Stimulated activated naive CD4-positive, alpha-beta T cell treated with Interleukin-2 at 50 U/mL for 16 hours (primary cell): Measurements from ENCODE around the gene GABRB1.
"Not testable (repeated sequence)": the region's sequence is repeated elsewhere in the genome, so short reads cannot be mapped to it uniquely, and the experiment has no call there.

Experiments
- DNase-seq: peaks from one replicate; lab custom pipeline; 2025; lab: John Stamatoyannopoulos, UW

Gene GABRB1

DNA sequence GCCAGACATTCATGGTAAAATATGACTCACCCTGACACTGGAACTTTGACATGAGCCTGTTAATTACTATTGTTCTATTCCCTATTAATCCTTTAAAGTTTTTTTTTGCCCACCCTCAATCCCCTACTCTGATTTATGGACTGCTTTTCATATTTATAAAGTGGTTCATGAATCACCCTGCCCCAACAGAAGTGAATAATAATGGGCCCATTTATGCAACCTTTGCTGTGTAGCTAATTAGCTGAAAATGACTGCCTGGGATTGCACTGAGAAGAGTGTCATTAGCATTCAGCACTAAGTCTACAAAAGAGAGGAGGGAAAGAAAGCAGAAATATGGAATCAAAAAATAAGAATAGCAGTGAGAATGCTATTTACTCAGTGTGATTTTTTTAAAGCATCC, 277.8 kb downstream of the GABRB1 start:
- DNase-seq: no peak

DNA sequence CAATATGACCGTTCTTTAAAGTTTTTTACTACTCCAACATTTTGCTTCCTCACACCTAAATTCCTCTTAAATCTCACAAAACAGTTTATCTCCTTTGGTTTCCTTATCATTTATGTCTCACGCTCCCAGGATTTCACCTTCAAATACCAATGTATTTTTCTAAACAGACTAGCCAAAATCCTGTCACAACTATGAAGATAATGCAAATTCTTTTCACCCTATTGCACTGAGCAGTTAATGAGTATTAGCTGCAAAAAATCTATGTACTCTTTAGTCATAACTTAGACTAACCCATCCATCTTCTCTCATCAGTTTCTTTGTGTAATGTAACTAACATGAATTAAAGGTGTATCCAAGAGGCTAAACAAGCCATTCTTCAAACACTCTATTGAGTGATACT, 280.8 kb downstream of the GABRB1 start:
- DNase-seq: no peak

DNA sequence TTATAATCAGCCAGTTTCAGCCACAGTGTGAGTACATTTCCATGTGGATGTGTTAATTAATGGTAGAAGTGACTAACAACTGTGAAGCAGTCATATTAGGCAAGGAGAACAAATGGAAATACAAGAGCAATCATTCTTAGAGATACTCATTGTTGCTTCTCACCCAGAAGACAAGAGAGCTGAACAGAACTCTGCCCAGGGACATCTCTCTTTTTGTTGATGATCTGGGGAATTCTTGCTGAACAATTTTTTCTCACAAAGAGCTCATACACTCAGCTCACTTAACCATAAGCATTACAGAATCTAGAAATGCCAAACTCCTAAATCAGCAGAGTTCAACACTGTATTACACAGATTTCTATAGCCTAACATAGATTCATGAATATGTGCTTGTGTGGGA, 282.0 kb downstream of the GABRB1 start:
- DNase-seq: no peak

DNA sequence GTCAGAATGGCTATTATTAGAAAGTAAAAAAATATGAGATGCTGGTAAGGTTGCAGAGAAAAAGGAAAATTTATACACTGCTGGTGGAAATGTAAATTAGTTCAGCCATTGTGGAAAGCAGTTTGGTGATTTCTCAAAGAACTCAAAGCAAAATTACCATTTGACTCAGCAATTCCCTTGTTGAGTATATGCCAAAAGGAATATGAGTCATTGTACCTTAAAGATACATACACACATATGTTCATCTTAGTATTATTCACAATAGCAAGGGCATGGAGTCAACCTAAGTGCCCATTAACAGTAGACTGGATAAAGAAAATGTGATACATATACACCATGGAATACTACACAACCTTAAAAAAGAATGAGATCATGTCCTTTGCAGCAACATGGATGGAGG, 284.0 kb downstream of the GABRB1 start:
- no peak for DNase-seq

DNA sequence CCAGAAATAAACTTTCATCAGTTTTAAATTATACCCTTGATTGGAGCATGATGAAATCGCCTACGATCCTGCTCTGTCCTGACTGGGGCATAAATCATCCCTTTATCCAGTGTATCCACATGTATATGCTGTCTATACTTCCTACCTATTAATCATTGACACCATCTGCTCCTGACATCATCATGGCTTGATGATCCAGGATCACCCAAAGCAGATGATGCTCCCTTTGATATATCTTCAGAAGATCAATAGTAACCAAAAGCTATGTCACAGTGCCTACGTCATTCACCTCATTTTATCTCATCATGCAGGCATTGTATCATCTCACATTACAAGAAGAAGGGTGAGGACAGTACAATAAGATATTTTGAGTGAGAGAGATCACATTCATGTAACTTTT, 294.7 kb downstream of the GABRB1 start:
- DNase-seq: no peak

DNA sequence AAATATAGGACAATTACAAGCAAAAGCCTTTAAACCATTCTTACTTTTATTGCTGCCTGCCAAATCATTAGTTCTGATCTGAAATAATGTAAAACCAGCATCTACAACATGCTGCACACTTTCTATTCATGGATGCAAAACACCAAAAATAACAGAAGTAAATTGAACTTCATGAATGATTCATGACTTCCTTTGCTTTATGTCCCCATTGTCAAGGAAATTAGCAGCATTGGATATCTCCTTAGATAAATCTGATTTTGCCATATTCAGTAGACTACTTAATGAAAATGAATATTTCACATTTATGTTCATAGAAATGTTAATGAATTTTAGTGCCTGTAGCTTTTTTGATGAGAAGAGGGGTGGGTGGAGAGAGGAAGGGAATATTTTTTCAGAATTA, 299.5 kb downstream of the GABRB1 start:
- DNase-seq: no peak

DNA sequence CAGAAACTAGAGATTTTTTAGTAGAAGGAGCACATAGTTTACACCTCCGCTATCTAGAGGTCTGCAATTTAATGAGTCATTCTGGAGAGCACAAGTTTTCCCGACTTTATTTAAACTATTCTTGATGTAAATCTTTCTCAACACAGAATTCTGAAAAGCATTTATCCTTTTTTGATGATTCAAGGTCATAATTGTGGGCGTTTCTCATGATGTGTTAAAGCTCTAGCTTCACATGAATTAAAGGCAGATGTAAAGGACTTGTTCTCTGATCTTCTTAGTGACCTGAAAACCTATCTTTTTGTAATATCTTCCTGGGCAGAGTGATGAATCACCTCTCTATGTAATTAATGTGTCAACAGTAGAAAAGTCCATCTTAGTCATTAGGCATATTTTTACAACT, 303.3 kb downstream of the GABRB1 start:
- no peak for DNase-seq

DNA sequence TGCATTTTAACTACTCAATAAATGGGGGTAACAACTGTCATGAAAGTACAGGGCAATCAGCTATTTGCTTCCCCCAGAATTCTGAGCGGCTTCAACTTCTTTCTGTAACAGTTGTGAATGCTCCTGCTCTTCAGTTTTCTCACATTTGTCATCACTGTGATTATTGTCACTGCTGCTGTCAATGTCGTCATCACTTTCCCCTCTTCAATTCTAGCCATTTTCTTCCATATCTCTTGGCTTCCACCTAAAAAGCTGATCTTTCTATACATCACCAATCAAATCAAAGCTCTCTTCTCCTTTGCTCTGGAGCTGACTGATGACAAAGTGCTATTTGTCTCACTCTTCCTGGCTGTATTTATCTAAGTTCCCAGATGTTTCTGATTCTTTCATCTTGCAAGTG, 306.5 kb downstream of the GABRB1 start:
- DNase-seq: no peak

DNA sequence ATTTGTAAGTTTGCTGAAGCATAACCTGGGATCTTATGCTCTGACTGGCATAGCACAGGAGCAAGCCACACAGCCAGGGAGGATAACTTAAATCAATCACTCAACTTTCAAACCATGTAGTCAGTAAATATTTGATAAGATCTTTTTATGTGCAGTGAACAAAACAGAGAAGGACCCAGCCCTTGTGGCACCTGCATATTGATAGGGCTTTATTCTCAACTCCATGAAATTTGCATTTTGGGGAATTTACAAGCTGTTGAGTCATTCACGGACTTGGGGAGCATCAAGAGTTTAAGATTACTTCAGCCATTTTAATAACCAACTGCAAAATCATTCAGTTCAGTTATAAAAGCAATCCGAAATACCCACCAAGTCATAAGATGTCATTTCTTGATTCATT, 309.5 kb downstream of the GABRB1 start:
- no peak for DNase-seq

DNA sequence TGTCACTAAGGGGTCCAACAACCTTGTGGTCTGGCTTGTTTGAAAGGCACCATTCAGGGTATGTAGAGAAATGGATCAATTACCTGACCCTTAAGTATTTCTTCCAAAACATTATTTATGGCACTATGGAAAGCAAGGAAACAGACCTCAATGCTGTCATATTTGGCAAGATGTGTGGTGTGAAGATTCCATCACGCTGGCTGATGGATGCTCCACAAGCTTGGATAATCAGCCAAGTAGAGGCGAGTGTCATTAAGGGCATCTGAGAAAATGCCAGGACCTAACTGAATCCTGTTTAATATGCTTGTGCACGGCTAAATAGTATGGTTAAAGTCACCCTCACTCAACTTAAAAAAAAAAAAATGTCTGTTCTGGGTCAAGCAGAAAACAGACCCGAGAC, 311.4 kb downstream of the GABRB1 start:
- no peak for DNase-seq

DNA sequence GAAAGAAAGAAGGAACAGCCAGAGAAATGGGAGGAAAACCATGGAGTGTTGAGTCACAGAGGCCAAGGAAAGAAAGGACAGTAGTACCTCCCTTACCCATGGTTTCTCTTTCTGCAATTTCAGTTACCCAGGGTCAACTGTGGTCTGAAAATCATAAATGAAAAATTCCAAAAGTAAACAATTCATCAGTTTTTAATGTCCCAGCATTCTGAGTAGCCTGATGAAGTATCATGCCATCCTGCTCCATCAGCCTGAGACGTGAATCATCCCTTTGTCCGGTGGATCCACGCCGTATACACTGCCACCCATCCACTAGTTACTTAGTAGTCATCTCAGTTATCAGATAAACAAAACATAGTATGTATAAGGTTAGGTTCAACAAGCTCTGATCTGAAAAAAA, 318.0 kb downstream of the GABRB1 start:
- DNase-seq: no peak

DNA sequence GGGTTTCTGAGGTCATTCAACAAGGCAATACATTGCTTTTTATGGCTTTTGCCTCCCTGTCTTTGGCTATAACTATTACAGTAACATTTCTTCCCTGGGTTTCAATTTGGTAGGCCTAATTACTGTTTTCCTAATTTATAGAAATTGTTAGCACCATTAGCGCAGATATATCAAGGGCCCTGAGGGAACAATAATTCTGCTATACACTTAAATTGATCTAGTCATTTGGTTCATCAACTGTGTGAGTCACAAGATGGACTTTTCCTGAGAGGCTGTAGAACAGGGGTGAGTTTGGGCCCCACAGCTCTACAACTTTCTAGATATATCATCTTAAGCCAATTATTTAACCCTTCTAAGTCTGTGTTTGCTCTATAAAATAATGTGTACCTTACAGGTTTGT, 324.2 kb downstream of the GABRB1 start:
- no peak for DNase-seq

DNA sequence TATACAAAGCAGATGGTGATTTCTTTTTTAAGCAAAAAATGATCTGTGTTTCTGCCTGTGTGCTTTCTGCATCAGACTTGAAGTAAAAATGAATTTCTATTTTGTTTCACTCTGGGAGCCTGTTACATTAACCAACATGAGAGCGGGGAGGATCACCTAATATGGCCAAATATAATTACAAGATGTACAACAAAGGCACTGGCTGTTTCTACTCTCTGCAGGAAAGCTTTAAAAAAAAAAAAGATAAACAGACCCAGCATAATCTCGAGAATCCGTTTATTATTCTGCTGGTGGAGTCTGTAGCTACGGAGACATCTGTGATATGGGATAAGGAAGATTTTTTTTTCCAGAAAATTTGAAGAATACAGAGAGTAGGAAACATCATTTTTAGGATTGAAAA, 328.5 kb downstream of the GABRB1 start:
- no peak for DNase-seq

DNA sequence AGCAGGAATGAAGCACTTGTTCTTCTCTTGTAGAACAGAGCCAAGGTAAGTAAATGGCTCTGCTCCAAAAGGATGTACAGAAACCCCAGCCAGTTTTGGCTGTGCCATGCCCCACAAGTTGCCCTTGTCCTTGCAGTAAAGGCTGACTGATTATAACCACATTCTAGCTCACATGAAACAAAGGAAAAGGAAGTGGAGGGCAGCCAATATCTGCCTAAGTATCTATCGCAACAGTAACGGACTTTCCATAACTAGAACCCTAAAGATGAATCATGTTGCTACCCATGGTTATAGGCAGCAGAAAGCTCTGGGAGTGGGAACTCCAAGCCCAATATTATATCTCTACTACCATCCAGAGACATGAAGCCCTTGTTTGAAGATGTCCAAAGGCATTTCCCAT, 336.4 kb downstream of the GABRB1 start:
- no peak for DNase-seq

DNA sequence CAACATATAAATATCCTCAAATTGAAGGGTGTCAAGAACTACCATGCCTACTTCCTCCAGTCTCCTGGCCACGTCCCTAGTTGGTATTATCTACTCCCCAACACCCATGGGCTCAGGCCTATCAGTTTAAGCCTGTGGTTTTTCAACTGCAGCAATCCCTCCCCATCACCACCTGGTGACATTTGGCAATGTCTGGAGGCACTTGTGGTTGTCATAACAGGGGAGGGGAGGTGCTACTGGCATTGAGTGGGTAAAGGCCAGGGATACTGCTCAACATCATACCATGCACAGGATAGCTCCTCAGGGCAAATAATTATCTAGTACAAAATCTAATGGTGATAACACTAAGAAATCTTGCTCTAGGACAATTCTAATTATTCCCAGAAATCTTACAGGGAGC, 336.8 kb downstream of the GABRB1 start:
- no peak for DNase-seq

DNA sequence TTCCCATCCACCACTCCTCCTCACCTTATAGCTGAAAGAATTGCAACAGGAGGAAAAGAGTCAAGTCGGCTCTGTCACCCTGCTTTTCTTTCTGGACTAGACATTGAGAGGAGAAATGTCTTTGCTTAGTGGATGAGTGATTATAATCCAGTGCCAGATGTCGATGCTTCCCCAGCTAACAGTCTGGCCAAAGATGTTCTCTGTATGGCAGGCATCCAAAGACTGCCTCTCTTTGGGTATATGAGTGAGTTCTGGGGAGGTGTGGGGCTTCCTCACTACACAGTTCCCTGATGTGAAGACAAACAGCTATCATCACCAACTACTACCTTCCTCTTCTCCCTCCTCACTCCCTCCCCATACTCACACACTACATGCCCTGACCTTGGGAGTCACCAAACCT, 341.2 kb downstream of the GABRB1 start:
- DNase-seq: no peak

DNA sequence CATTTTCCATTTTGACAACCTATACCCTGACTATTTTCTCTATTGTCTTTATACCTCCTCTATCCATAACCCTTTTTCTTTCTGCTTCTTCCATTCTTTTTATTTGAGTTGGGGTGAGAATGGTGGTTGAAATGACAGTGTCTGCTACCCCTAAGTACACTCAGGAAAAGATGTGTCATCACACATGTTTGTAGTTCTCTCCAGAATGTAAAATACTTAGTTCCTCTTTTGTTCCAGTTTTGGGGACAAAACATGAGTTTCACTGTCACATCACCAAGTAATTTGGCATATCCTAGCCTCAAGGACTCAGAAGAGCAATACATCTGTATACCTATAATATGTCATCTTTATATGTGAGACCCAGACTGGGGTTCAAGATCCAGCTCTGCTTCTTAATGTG, 341.8 kb downstream of the GABRB1 start:
- no peak for DNase-seq

DNA sequence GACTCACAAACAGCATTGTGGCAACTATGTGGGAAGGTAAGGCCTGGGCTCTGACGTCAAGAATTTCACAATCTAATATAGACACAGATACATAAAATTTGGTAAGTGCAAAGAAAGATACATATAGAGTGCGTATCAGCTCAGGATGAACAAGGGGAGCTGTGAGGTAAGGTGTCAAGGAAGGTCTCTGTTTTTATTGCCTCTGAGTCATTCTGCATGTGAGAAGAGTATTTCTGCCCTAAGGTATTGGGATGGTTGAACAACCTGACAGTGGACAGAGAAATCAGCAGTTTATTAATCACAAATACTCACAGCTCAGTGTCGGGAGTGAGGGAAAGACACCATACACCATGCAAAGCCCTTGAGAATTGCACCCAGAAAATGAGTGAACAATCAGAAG, 342.3 kb downstream of the GABRB1 start:
- DNase-seq: no peak

DNA sequence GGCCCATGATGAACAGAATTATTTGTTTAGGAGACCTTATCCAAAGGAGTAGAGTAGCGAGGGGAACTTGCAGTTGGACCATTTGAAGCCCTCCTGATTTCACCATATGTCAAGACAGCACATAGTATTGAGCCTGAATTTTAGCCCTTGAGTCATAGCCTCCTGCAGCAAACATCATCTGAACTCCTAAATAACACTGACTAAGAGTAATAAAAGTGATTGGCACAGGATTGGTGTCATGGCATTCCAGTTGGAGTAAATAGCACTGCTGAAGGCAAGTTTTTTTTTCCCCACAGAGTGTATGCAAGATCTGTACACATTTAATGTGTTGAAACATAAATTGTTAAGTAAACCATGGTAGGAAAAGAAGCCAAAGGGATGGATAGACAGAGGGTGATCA, 343.1 kb downstream of the GABRB1 start:
- no peak for DNase-seq

DNA sequence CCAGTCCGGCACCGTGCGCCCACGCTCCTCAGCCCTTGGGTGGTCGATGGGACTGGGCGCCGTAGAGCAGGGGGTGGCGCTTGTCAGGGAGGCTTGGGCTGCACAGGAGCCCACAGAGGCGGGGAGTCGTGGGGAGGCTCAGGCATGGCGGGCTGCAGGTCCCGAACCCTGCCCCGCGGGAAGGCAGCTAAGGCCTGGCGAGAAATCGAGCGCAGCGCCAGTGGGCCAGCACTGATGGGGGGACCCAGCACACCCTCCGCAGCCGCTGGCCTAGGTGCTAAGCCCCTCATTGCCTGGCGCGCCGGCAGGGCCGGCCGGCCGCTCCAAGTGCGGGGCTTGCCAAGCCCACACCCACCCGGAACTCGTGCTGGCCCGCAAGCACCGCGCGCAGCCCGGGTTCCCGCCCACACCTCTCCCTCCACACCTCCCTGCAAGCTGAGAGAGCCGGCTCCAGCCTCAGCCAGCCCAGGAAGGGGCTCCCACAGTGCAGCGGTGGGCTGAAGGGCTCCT, 346.7 kb downstream of the GABRB1 start:
- not testable (repeated sequence) for DNase-seq

DNA sequence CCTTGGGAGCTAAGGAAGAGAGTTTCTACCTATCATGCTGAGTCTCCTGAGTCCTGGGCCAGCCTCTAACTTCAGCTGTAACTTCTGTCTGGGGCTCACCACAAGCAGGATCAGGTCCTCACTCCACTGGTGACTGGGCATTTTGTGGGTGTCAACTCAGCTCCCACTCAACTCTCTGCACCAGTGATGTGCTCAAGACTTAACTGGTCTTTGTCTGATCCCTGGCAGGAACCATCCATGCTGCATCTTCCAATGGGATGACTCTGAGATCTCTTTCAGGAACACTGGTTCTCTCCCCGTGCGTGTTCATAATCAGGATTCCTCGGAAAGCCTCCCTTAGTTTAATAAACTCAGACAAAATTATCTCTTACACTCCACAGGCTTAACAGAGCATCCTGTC, 349.8 kb downstream of the GABRB1 start:
- no peak for DNase-seq

DNA sequence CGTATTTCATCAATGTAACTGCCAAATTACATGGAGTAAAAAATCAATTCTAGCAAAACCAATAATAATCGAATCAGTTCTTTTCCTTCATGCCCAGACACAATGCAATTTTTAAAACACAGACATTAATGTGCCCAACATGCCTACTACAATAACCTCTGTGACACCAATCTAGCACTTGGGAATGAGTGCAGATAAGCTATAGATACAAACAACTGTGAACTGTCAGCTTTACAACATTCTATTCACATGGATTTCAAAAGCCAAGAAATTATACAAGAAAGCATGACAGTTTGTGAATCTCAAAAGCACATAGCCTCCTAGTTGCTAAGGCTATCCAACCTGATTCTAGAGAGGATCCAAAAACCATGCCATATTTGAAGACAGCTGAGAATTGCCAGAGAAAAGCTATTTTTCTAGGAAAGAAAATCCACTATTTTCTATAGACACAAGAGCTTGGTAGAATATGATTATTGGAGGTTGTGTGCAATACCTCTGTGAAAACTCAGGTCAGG, 351.5 kb downstream of the GABRB1 start:
- no peak for DNase-seq

DNA sequence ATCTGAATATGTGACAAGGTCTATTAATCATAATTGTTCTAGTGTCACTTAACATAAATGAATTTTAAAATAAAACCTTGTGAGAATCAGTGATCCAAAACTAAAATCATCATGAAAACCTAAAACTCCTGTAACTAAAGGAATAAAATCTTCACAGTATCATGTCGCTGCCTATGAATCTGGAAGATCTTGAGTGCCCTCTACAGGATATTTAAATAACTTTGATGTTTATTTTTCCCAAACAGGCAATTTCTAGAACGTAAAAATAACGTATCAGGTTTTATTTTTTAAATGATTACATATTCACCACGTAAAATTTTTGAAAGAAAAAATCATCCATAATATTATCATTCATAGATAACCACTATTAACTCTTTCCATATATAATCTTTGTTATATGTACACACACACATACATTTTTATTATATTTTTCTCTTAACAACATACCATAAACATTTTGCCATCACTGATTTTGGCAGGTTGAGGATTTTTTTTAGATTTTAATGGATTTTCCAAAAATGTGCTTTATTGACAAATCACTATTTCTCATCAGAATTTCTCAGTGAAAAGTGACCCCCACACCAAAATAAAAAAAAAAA, 352.6 kb downstream of the GABRB1 start:
- no peak for DNase-seq

DNA sequence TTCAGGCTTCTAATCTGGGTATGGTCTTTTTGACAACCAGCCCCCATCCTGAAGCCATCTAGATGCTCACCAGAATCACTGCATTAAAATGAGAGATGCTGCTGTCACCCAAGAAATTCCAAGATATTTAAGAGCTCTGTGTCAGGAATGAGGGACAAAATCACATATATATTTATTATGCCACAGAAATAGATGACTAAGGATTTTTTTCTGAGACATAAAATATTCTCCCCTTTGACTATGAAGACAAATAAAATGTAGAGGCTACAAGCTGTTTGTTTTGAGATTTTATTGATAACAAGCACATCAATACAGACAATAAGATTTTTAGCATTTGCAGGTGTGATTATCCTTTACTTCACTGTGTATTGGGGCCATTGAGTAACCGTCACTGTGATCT, 354.8 kb downstream of the GABRB1 start:
- no peak for DNase-seq
